ENCODE results near the gene ZNF227. TPM values are rescaled to one million over a fixed set of nuclear protein-coding genes. Genes with fewer than 3 reads are reported as not detected.

Gene ZNF227
- total and polyA plus RNA-seq, 9 of the 15 experiments (the other 6 are each of a cell fraction or from before 2014, with no cell fraction given), result 3.0 to 15.1 (median 10.0) TPM

DNA sequence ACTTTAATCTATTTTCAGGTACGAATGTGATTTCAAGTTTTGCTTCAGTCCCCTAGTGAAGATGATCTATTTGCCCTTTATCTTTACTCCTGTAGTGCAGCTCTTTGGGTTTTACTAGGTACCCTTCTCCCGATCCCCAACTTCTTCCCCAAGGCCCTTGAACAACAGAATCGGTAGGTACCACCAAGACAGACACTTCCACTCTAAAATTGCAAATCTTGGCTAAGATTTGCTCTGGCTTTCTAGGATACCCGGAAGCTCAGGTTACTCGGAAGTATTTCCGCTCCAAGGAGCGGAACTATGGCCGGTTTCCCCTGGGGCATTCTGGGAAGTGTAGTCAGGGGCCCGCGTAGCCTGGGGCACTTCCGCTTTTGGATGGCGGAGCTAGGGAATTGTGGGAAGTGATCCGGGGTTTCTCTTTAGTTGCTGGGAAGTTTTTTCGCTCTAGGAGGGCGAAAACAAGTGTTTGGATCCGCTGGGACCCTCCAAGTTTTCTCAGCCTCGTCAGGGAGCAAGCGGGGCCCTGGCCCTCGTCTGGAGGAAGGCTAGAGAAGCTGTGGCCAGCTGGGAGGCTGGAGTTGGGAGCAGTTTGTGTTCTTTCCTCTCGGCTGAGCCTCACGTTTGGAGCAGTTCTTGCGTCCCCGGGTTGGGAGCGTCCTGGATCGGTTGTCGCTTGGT, 5.1 kb upstream of the ZNF227 start (continued):
- TF ChIP-seq FOXK2 (conservative IDR thresholded peaks at IDR 0.05 in 1 of 2, IDR thresholded peaks at IDR 0.05 in 1 of 2; ENCODE audit: low read depth in 2 of 2) (0 out of 4 replicates have a peak, but pooled peaks of 1 of the 2 experiments have one; percentile 16), MTA2 (IDR thresholded peaks at IDR 0.05; ENCODE audit: low read depth) (no peak), ZNF347 (CRISPR knock-in tag; IDR thresholded peaks at IDR 0.05; ENCODE audit: low read depth) (no peak), ZSCAN32 (CRISPR knock-in tag; IDR thresholded peaks at IDR 0.05) (no peak), SOX6 (IDR thresholded peaks at IDR 0.05) (0 out of 2 replicates have a peak, but pooled peaks have one; percentile 8), THRAP3 (IDR thresholded peaks at IDR 0.05; ENCODE audit: borderline replicate concordance) (0 out of 2 replicates have a peak, but pooled peaks have one; percentile 40), ZBED1 (IDR thresholded peaks at IDR 0.05) (no peak), ATF1 (CRISPR knock-in tag; IDR thresholded peaks at IDR 0.05) (no peak), ATF1 (tag; IDR thresholded peaks at IDR 0.05) (peak; percentile 75), NCOA1 (IDR thresholded peaks at IDR 0.05; ENCODE audit: low read depth) (peak; percentile 73), ELF4 (CRISPR knock-in tag; IDR thresholded peaks at IDR 0.05) (peak; percentile 65), MNT (conservative IDR thresholded peaks at IDR 0.05) (peak in 1 of 2 experiments; percentile 35; a peak in 3 of 4 replicates), FOXJ2 (tag; IDR thresholded peaks at IDR 0.05) (peak; percentile 66; the same call in 1 of the 2 replicates), HNRNPLL (IDR thresholded peaks at IDR 0.05; ENCODE audit: low read depth, low read length, poor library complexity, severe bottlenecking) (peak; percentile 22)
- TF ChIP-seq, protein P1, sequence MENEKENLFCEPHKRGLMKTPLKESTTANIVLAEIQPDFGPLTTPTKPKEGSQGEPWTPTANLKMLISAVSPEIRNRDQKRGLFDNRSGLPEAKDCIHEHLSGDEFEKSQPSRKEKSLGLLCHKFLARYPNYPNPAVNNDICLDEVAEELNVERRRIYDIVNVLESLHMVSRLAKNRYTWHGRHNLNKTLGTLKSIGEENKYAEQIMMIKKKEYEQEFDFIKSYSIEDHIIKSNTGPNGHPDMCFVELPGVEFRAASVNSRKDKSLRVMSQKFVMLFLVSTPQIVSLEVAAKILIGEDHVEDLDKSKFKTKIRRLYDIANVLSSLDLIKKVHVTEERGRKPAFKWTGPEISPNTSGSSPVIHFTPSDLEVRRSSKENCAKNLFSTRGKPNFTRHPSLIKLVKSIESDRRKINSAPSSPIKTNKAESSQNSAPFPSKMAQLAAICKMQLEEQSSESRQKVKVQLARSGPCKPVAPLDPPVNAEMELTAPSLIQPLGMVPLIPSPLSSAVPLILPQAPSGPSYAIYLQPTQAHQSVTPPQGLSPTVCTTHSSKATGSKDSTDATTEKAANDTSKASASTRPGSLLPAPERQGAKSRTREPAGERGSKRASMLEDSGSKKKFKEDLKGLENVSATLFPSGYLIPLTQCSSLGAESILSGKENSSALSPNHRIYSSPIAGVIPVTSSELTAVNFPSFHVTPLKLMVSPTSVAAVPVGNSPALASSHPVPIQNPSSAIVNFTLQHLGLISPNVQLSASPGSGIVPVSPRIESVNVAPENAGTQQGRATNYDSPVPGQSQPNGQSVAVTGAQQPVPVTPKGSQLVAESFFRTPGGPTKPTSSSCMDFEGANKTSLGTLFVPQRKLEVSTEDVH (IDR thresholded peaks at IDR 0.05; ENCODE audit: low read depth, partially characterized antibody), result peak; percentile 82
- TF ChIP-seq, protein P2, sequence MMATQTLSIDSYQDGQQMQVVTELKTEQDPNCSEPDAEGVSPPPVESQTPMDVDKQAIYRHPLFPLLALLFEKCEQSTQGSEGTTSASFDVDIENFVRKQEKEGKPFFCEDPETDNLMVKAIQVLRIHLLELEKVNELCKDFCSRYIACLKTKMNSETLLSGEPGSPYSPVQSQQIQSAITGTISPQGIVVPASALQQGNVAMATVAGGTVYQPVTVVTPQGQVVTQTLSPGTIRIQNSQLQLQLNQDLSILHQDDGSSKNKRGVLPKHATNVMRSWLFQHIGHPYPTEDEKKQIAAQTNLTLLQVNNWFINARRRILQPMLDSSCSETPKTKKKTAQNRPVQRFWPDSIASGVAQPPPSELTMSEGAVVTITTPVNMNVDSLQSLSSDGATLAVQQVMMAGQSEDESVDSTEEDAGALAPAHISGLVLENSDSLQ (IDR thresholded peaks at IDR 0.05), result peak; percentile 52
- TF ChIP-seq, protein P3, sequence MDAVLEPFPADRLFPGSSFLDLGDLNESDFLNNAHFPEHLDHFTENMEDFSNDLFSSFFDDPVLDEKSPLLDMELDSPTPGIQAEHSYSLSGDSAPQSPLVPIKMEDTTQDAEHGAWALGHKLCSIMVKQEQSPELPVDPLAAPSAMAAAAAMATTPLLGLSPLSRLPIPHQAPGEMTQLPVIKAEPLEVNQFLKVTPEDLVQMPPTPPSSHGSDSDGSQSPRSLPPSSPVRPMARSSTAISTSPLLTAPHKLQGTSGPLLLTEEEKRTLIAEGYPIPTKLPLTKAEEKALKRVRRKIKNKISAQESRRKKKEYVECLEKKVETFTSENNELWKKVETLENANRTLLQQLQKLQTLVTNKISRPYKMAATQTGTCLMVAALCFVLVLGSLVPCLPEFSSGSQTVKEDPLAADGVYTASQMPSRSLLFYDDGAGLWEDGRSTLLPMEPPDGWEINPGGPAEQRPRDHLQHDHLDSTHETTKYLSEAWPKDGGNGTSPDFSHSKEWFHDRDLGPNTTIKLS (IDR thresholded peaks at IDR 0.05; ENCODE audit: borderline replicate concordance, low read depth), result peak; percentile 68; the same call in 1 of the 2 replicates
- TF ChIP-seq, protein P4, sequence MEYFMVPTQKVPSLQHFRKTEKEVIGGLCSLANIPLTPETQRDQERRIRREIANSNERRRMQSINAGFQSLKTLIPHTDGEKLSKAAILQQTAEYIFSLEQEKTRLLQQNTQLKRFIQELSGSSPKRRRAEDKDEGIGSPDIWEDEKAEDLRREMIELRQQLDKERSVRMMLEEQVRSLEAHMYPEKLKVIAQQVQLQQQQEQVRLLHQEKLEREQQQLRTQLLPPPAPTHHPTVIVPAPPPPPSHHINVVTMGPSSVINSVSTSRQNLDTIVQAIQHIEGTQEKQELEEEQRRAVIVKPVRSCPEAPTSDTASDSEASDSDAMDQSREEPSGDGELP (CRISPR knock-in tag; IDR thresholded peaks at IDR 0.05; ENCODE audit: borderline replicate concordance), result peak; percentile 58; the same call in 1 of the 2 replicates
